HG03439 (cell line): ENCODE results near the gene OGFRL1.

Experiments
- ATAC-seq: cut with Tn5 transposase; IDR thresholded peaks from one replicate; pipeline ENCODE4 v1.9.1; 2021; ENCODE audit warnings: mild to moderate bottlenecking, moderate library complexity; ENCODE audit not compliant: unreplicated experiment

OGFRL1 gene

DNA sequence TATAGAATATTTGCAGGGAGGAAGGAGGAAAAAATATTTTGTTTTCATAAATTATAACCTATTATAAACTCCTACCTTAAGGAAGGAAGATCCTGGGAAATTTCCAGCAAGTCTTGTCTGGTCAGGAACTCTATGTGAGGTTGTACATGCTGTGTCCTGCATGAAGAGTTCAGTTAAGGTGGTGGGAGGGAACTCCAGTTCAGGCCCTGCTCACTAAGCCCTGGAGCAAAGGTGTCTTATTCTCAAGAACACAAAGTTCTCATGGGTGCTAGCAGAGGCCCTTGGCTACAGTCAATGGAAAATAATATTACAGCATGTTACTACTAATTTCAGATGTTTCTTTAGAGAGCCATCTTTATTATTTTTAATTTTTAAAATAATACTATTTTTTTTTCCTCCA, 3.8 kb upstream of the OGFRL1 start:
- ATAC-seq = no peak

DNA sequence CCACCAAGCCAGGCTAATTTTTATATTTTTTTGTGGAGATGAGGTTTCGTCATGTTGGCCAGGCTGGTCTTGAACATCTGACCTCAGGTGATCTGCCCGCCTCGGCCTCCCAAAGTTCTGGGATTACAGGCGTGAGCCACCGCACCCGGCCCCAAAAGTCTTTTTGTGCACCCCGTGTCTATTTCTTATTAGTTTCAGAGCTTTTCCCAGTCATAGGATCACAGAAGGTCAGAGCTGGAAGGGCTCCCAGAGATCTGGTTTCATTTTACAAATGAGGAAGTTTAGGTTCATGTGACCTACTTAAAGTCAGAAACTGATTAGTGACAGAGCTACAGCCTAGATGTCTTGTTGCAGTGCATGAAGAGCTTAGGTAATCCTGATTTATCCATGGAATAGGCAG, 1.6 kb upstream of the OGFRL1 start:
- no peak for ATAC-seq

DNA sequence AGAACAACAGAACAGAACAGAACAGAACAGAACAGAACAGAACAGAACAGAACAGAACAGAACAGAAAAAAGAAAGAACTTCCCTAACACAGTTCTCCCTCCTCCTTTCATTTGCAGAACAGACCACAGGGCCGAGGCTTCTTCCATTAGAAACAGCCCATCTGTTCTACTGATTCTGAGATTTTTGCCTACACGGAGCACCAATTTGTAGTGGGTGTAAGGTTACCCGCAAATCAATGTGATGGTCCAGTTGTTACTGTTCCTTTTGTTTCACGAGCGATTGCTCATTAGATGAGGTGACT, 734 bp upstream of the OGFRL1 start:
- ATAC-seq = no peak

DNA sequence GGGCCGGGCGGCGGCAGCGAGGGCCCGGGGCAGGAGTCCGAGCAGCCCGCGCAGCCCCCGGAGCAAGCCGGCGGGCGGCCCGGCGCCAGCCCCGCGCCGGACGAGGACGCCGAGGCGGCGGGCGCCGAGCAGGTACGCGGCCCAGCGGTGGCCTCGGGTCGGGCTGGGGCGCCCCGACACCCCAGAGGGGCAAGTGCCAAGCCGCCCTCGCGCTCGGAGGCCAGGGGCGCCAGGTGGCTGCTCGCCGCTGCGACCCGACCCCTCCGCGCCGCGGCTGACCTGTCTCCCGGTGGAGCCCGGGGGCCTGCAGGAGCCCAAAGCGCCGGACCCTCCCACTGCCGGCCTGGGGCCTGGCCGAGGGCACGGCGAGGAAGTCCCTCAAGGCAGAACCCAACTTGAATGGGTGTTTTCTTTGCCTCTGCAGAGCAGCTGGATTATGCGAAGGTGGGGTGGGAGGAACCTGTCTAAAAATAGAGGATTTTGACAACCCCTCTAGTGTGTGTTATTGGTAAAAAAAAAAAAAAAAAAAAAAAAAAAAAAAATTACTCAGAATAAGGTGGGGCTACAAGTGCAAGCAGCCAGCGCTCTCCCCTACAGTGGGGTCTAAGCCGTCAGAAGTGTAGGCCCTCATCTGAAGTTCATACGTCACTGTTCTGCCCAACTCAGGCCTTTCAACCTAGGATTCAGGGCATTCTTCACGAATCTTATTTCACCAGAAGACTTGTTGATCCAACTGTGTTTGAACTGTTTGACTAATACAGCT, 609 bp downstream of the OGFRL1 start:
- peak; percentile 38 for ATAC-seq

DNA sequence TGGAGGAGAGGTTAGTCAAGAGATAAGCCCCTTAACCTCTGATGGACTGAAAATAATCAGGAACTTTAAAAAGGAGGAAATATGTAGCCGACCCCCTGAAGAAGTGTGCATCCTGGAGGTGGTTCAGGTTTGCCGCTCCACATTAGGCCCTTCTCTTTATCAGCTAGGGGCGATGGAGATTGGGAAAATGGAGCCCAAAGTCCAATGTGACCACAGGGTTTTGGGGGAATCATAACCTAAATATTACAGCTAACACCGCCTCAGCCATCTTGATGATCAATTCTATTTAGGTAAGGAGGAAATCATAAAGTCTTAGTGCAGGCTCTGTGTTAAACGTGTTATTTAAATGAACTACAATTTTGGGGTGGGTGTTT, 1.2 kb downstream of the OGFRL1 start:
- ATAC-seq = no peak

DNA sequence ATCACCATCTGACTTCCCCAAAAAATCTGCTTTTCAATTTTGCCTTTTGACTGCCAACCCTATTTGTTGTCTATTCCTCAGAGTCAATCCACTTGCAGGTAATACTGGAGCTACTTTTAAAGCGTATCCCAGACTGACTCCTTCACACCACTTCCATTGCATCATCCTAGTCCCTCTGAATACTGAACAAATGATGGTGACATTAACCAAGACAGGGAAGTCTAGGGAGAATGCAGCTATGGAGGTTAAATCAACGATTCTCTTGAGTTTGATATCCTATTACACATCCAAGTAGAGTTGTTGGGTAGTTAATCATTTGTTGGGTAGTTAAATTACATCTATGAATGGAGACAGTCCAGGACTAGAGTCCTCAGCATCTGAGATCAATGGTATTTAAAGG, 2.0 kb downstream of the OGFRL1 start:
- no peak for ATAC-seq

- no peak for ATAC-seq
Measured at GRCh38 chr6:71292001-71292400, 3.4 kb downstream of the OGFRL1 start.

DNA sequence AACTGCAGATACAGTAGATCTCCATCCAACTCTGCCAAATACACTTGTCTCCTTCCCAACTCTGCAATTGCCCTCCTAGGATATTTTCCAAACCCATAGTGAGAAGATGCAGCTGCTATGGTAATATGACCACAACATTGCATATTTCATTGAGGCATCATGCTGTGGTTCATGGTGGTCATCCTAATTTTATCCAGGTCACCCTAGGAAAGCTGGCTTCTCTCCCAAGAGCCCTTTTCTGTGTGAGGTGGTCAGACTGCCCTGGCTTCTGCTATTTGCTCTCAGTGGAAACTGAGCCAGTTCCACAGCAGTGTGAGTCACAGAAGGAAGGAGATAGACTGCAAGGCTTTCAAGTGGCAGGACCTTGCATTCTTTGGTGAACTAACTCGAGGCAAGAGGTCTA, 5.5 kb downstream of the OGFRL1 start:
- ATAC-seq = no peak

- ATAC-seq = no peak
Measured at GRCh38 chr6:71298459-71298858, 9.8 kb downstream of the OGFRL1 start.

DNA sequence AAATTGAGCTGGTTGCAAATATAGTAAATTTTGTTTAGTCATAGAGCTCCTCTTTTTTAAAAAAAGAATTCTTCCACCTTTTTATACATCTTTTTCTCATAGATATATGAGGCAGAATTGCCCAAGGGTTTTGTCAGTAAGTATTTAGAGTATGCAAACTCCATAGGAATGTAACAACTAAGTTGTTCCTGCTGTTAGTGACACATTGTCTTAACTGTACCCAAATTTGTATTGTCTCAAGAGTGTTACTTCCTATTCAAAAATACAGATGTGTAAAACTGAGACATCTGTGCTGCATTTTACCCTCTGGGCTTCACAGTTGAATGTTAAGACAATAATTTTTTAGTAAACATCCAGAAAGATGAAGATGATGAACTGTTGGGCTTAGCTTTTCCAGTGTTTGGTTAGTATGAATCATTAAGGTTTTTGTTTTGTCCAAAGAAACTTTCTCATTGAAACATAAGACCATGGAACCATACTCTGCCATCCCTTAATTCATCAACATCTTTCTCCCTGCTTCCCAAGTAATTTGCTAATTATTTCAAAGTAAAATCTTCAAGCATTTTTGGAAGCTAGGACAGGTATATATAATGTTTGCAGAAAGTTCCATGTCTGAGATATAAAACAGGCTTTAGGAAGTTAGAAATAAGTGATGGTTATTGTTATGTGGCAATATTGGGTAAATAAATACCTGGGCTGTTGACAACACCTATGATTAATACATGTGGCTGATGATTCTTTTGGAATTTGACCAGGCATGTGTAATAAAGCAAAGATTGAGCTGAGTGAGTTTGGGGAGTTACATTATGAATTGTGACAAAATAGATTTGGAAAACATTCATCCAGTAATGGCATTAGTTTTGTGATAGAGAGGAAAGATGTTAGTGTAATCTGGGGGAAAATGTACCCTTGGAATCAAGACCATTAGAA, 11.2 kb downstream of the OGFRL1 start:
- no peak for ATAC-seq

GRCh38 chr6:71300561-71301168, 12.1 kb downstream of the OGFRL1 start:
- no peak for ATAC-seq

- ATAC-seq = no peak
Measured at GRCh38 chr6:71301546-71301945, 12.9 kb downstream of the OGFRL1 start.

DNA sequence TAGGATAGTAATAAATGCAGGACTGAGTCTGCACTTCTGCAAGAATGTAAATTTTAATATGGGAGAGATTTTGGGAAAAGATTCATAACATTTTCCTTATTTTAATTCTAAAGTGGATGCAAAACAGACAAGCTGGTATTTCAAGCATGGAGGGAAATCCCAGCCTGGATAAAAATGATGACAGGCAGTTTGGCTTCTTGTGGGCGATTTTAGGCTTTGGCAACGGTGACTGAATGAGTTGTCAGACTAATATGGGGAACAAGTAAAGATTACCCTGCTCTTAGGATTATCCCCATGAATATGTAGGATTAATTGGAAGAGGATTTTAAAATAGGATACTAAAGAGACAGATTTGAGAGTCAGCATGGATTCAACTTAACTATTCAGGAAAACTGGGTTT, 21.0 kb downstream of the OGFRL1 start:
- no peak for ATAC-seq

DNA sequence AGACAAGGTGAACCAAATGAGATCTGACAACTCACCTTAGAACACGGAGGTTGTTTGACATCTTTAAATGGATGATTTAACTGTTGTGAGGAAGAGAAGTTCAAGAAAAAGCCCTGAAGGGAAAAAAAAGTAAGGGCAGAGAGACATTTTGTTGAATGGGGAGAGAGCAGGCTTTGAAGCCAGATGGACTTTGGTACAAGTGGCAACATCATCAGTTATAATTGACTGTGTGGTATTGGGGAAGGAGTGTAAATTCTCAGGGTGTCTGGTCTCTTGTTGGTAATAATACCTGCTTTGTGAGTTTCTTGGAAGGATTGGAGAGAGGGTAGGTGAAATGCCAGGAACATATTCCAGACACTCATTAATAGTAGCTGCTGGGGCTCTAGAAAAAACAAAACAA, 21.6 kb downstream of the OGFRL1 start:
- ATAC-seq = no peak

DNA sequence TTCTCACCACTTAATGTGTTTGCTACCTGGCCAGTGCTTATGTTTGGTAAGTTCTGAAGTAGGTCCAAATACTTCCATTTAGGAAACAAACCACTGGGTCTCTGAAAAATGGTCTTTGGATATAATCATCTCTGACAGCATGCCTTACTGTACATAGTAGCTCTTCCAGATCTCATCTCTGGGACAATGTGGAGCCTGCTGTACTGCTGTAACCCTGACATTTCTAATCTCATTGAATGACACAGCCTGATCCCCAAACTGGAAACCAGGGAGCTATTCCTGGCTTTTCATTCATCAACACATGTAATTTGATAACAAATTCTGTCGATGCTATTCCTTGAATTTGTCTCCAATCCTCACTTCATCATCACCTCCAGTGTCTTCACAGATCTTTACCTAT, 23.5 kb downstream of the OGFRL1 start:
- ATAC-seq = no peak

DNA sequence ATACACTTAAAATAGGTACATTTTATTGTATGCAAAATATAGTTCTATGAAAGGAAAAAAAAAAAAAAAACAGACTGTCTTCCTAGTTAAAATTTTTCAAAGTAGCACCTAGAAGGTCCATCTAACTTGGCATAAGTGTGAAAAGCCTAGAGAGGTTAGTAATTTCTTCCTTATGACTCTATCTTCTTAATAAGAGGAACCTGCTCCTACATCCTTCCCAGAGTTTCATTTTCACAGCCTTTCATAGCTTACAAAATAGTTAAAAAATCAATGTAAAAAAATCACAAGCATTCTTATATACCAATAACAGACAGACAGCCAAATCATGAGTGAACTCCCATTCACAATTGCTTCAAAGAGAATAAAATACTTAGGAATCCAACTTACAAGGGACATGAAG, 28.8 kb downstream of the OGFRL1 start:
- ATAC-seq = no peak

DNA sequence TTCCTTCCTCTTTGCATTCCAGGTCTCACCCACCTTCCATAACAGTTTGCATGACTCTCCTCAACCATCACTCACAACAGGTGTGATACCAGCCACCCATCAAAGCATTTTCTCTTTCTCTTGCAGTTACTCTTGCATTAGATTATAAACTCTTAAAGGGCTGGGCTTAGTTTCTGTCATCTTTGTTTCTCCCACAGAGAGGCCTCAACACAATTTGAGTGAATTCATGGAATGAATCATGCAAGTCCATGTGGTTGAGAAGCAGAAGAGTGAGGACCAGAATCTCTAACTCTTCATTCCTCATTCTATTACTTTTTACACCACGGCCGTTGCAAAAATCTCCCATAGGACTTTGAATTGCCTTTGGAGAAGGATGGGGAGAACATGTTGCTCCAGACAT, 31.4 kb downstream of the OGFRL1 start:
- no peak for ATAC-seq

DNA sequence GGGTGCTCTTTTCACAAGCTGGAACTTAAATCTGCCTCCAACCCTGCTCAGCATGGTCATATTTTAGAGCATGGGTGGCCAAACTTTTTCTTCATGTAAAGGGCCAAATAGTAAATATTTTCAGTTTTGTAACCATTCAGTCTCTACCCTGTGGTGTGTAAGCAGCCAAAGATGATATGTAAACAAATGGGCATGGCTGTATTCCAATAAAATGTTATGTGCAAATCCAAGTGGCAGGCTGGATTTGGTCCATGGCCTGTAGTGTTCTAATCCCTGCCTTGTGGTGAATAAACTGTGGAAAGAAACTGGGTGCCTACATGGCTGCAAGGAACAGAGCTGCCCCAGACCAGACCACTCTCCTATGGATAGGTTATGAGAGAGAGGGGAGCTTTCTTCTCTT, 32.7 kb downstream of the OGFRL1 start:
- ATAC-seq = no peak

- no peak for ATAC-seq
Measured at GRCh38 chr6:71324194-71324785, 35.7 kb downstream of the OGFRL1 start.

DNA sequence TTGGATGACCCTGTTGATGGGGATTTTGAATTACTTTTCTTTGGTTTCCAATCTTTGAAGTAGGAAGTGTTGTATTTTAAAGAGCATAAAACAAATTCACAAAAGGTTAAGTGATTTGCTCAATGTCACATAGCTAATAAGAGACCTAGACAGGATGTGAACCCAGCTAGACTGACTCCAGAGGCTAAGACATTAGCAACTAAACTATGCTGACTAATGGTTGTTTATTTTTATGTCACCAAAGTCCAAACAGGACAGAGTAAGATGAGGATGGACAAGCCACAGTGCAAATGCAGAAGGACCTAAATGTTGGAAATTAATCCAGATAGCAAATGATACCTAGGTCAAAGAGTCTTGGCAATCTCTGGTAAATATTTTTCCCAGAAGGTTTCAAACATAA, 38.0 kb downstream of the OGFRL1 start:
- no peak for ATAC-seq

DNA sequence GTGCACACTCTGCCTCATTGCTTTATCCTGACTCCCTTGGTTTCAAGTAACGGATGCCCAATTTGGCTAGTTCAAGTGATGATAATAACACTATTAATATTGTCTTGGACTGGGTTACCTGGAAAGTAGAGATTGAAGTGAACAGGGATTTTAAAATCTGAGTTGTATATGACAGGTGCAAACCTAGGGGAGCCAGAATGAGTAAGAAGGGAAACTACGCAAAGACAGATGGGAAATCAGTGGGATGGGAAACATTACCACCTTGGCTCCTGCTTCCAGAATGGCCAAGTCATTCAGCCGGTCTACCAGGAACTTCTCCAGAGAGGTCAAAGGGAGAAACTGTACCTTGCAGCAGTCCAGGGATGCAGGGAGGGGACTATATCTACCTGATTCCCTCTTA, 41.9 kb downstream of the OGFRL1 start:
- ATAC-seq = no peak

DNA sequence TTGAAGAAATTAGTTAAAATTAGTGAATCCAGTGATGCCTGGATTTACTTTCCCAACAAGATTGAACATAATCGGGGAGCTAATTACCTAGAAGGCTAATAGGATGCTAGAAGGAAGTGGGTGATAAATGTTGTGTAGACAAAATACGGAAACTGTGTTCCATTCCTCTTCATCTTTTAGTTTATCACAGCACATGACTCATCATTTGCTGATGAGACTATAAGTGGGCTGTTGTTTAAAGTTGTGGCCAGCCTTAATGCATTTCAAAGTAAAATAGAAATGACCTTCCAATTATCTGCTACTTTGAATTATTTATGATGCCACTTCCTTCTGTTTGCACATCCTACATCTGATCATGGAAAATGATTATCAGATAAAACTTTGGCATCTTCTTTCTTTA, 43.4 kb downstream of the OGFRL1 start:
- no peak for ATAC-seq
